HFFc6 (cell line): ENCODE measurements around the gene PLXNA4. TPM values are rescaled to one million over a fixed set of nuclear protein-coding genes. Genes with fewer than 3 reads are reported as not detected.
A peak's percentile ranks its signal among the peaks of the same experiment; 100 is the strongest.

Source experiments
- DNase-seq: peaks from one replicate; pipeline ENCODE4 v3.0.0-alpha.2; 2018
- H3K27ac Mint-ChIP-seq: 2 replicates; pipeline ENCODE4 v1.8.0; 2020; ENCODE audit warnings: mild to moderate bottlenecking, mixed read lengths
- H3K27me3 Mint-ChIP-seq: 2 replicates; pipeline ENCODE4 v1.8.0; 2021; ENCODE audit warnings: mild to moderate bottlenecking, moderate library complexity, mixed read lengths; ENCODE audit not compliant: insufficient read depth
- H3K36me3 Mint-ChIP-seq: 2 replicates; pipeline ENCODE4 v1.8.0; 2021; ENCODE audit warnings: low read depth, mixed read lengths
- H3K4me1 Mint-ChIP-seq: 2 replicates; pipeline ENCODE4 v1.8.0; 2020; ENCODE audit warnings: low read depth, mixed read lengths
- H3K4me3 Mint-ChIP-seq: 2 replicates; pipeline ENCODE4 v1.8.0; 2020; ENCODE audit warnings: mild to moderate bottlenecking, moderate library complexity, mixed read lengths
- H3K9me3 Mint-ChIP-seq: 2 replicates; pipeline ENCODE4 v1.8.0; 2020; ENCODE audit warnings: mild to moderate bottlenecking, mixed read lengths
- CTCF ChIP-seq: fragments of 200-600 bp; sonication (generic); IDR thresholded peaks from 2 replicates; pipeline ENCODE4 v1.5.0; 2021; ENCODE audit warnings: antibody characterized with exemption, mild to moderate bottlenecking
- long read RNA-seq: library from polyadenylated mRNA; unstranded; transcript quantifications from one replicate; pipeline ENCODE4 v2.0.0, GENCODE V29; 2019
- total RNA-seq, 6 experiments: library from RNA; stranded (reverse); fragmentation: NEBNext Ultra II Directional; extraction: Animal tissue kit (Norgen Biotek cat#: 25700); gene quantifications; 2 replicates in 1 of 6; 3 replicates in 5 of 6; pipeline ENCODE4 v1.2.3, GENCODE V29; 2021

PLXNA4 gene
- total RNA-seq: under 1 TPM in 4 of 6 experiments, not detected in 2; 0.02 to 0.14 (median 0.05) TPM
- long read RNA-seq: 0 reads

- H3K4me3 Mint-ChIP-seq: no peak within 1 kb of the TSS
- no peak for TF ChIP-seq CTCF
- no peak for DNase-seq
Observed at GRCh38 chr7:132575982-132576720, at the start of gene PLXNA4. Gene PLXNA4 (minus strand): TSS chr7:132576470. CDS start chr7:132508693, 67,777 bp downstream.

GRCh38 chr7:132625651-132626050 lies 49.4 kb upstream of the PLXNA4 start:
- Mint-ChIP-seq H3K27me3 (peaks cover 7% of the 10 kb centered on the region; the same call in 1 of the 2 replicates), H3K9me3 (no peaks in the 10 kb centered on the region), H3K27ac (no peak overlapping the region), H3K4me1 (peaks cover 15% of the 10 kb centered on the region), H3K36me3 (no peaks in the 10 kb centered on the region), H3K4me3 (no peak overlapping the region)
- no peak for DNase-seq
- no peak for TF ChIP-seq CTCF

More at GRCh38 chr7:132575982-132576720, at the start of gene PLXNA4:
- Mint-ChIP-seq H3K36me3 (no peaks in the 10 kb centered on the region), H3K4me1 (no peaks in the 10 kb centered on the region), H3K27ac (no peak within 1 kb of the TSS), H3K27me3 (peaks cover 55% of the 10 kb centered on the region), H3K9me3 (no peaks in the 10 kb centered on the region)

GRCh38 chr7:132622081-132622480 lies 45.8 kb upstream of the PLXNA4 start:
- Mint-ChIP-seq H3K4me1 (peaks cover 14% of the 10 kb centered on the region), H3K27me3 (no peaks in the 10 kb centered on the region; the same call in 1 of the 2 replicates), H3K4me3 (no peak overlapping the region), H3K9me3 (no peaks in the 10 kb centered on the region), H3K27ac (no peak overlapping the region), H3K36me3 (no peaks in the 10 kb centered on the region)
- no peak for TF ChIP-seq CTCF
- no peak for DNase-seq

GRCh38 chr7:132619967-132620366 lies 43.7 kb upstream of the PLXNA4 start:
- TF ChIP-seq CTCF: no peak
- Mint-ChIP-seq H3K27ac (no peak overlapping the region), H3K4me3 (no peak overlapping the region), H3K4me1 (peaks cover 15% of the 10 kb centered on the region), H3K9me3 (no peaks in the 10 kb centered on the region), H3K27me3 (peaks cover 6% of the 10 kb centered on the region), H3K36me3 (no peaks in the 10 kb centered on the region)
- DNase-seq: no peak

- Mint-ChIP-seq H3K4me1 (peaks cover 24% of the 10 kb centered on the region), H3K27me3 (peaks cover 11% of the 10 kb centered on the region), H3K27ac (no peak overlapping the region), H3K36me3 (no peaks in the 10 kb centered on the region), H3K9me3 (no peaks in the 10 kb centered on the region), H3K4me3 (no peak overlapping the region; the same call in 1 of the 2 replicates)
- DNase-seq: peak; percentile 28
- no peak for TF ChIP-seq CTCF
Observed at GRCh38 chr7:132618956-132619305, 42.7 kb upstream of the PLXNA4 start.
